ENCODE data around the gene SDK1.

Gene SDK1

GRCh38 chr7:3289996-3290395 lies 11.1 kb upstream of the SDK1 start:
- DNase-seq (ENCODE audit: low read depth, low spot score): no peak

GRCh38 chr7:3292694-3293093 lies 8.4 kb upstream of the SDK1 start:
- no peak for DNase-seq (ENCODE audit: low read depth, low spot score)

GRCh38 chr7:3294432-3295100 lies 6.5 kb upstream of the SDK1 start:
- no peak for DNase-seq (ENCODE audit: low read depth, low spot score)

GRCh38 chr7:3297105-3297819 lies 3.8 kb upstream of the SDK1 start:
- no peak for DNase-seq (ENCODE audit: low read depth, low spot score)

- no peak for DNase-seq (ENCODE audit: low read depth, low spot score)
Observed at GRCh38 chr7:3300221-3300650, 816 bp upstream of the SDK1 start.

GRCh38 chr7:3301449-3301731 lies 338 bp downstream of the SDK1 start:
- no peak for DNase-seq (ENCODE audit: low read depth, low spot score)

- no peak for DNase-seq (ENCODE audit: low read depth, low spot score)
Observed at GRCh38 chr7:3301831-3302618, 973 bp downstream of the SDK1 start.

GRCh38 chr7:3302681-3303320 lies 1.7 kb downstream of the SDK1 start:
- no peak for DNase-seq (ENCODE audit: low read depth, low spot score)

- DNase-seq (ENCODE audit: low read depth, low spot score): no peak
Observed at GRCh38 chr7:3304131-3304530, 3.1 kb downstream of the SDK1 start.

- no peak for DNase-seq (ENCODE audit: low read depth, low spot score)
Observed at GRCh38 chr7:3307435-3307834, 6.4 kb downstream of the SDK1 start.

GRCh38 chr7:3309140-3309539 lies 8.1 kb downstream of the SDK1 start:
- no peak for DNase-seq (ENCODE audit: low read depth, low spot score)

GRCh38 chr7:3309956-3310355 lies 8.9 kb downstream of the SDK1 start:
- DNase-seq (ENCODE audit: low read depth, low spot score): no peak

- no peak for DNase-seq (ENCODE audit: low read depth, low spot score)
Observed at GRCh38 chr7:3310884-3311283, 9.8 kb downstream of the SDK1 start.

- DNase-seq (ENCODE audit: low read depth, low spot score): no peak
Observed at GRCh38 chr7:3312583-3312982, 11.5 kb downstream of the SDK1 start.

- DNase-seq (ENCODE audit: low read depth, low spot score): no peak
Observed at GRCh38 chr7:3318874-3319273, 17.8 kb downstream of the SDK1 start.

GRCh38 chr7:3321206-3321605 lies 20.2 kb downstream of the SDK1 start:
- no peak for DNase-seq (ENCODE audit: low read depth, low spot score)

- DNase-seq (ENCODE audit: low read depth, low spot score): no peak
Observed at GRCh38 chr7:3321745-3322144, 20.7 kb downstream of the SDK1 start.

GRCh38 chr7:3326246-3326645 lies 25.2 kb downstream of the SDK1 start:
- no peak for DNase-seq (ENCODE audit: low read depth, low spot score)

GRCh38 chr7:3327099-3327498 lies 26.0 kb downstream of the SDK1 start:
- DNase-seq (ENCODE audit: low read depth, low spot score): no peak

- no peak for DNase-seq (ENCODE audit: low read depth, low spot score)
Observed at GRCh38 chr7:3327655-3328054, 26.6 kb downstream of the SDK1 start.

- DNase-seq (ENCODE audit: low read depth, low spot score): no peak
Observed at GRCh38 chr7:3332308-3332707, 31.3 kb downstream of the SDK1 start.

GRCh38 chr7:3333861-3334260 lies 32.8 kb downstream of the SDK1 start:
- no peak for DNase-seq (ENCODE audit: low read depth, low spot score)
